LNCaP clone FGC (cell line): ENCODE results near the gene HMBS.

ENCODE experiments used
- DNase-seq: peaks from one replicate; pipeline ENCODE4 v3.0.0-alpha.2; 2011; ENCODE audit warnings: low read depth
- H3K4me3 ChIP-seq: 2 replicates; pipeline ENCODE4 v1.5.1; 2011; ENCODE audit warnings: mild to moderate bottlenecking, low read depth, low read length, control low read depth
- CTCF ChIP-seq: IDR thresholded peaks from 2 replicates; pipeline ENCODE4 v1.5.1; 2012; ENCODE audit warnings: mild to moderate bottlenecking; ENCODE audit not compliant: control insufficient read depth, insufficient read depth; ENCODE audit errors: extremely low read depth

The HMBS gene

GRCh38 chr11:119089319-119089718 is 4.6 kb downstream of the HMBS start:
- TF ChIP-seq CTCF: no peak
- no peak overlapping the region for H3K4me3 ChIP-seq
- no peak for DNase-seq

- no peak for DNase-seq
- H3K4me3 ChIP-seq: no peak overlapping the region
- no peak for TF ChIP-seq CTCF
These were observed 6.5 kb downstream of the HMBS start for GRCh38 chr11:119091178-119091577.

GRCh38 chr11:119091966-119092879 is 7.5 kb downstream of the HMBS start:
- TF ChIP-seq CTCF: no peak
- H3K4me3 ChIP-seq: peak overlapping the region; percentile 70; the same call in 1 of the 2 replicates
- DNase-seq: no peak

GRCh38 chr11:119092880-119093842 is 8.5 kb downstream of the HMBS start:
- H3K4me3 ChIP-seq: peak overlapping the region; percentile 70
- no peak for TF ChIP-seq CTCF
- no peak for DNase-seq

GRCh38 chr11:119093942-119094815 is 9.5 kb downstream of the HMBS start:
- no peak for DNase-seq
- no peak for TF ChIP-seq CTCF

GRCh38 chr11:119094816-119095065 is 10.1 kb downstream of the HMBS start:
- TF ChIP-seq CTCF: peak; percentile 77
- peak; percentile 62 for DNase-seq
- H3K4me3 ChIP-seq: peak overlapping the region; percentile 70

More at GRCh38 chr11:119093942-119094815, 9.5 kb downstream of the HMBS start:
- peak overlapping the region; percentile 70 for H3K4me3 ChIP-seq
